Measurements from ENCODE around the gene CAPZB.

DNA sequence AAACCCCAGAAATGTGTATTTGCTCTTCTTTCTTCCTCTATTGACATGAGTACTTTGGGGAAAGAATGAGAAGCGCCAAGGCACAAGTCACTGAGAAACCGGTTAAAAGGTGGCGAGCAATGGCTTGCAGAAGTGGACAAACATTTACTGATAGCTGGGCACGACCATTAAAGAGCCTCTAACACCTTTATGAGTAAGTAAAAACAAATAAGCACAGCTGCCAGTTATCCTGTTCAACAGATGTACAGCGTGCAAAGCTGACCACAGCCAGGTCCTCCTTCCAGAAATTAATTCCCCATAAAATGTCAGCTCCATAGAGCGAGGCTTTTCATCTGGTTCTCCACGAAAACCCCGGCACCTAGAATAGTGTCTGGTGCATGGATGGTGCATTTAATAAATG, 72.7 kb downstream of the CAPZB start:
- TF ChIP-seq POLR2A (IDR thresholded peaks at IDR 0.05; ENCODE audit: low read length) (no peak), SREBF2 (IDR thresholded peaks at IDR 0.05) (no peak), RAD21 (conservative IDR thresholded peaks at IDR 0.05 in 1 of 2, IDR thresholded peaks at IDR 0.05 in 1 of 2) (no peak), EP300 (IDR thresholded peaks at IDR 0.05) (no peak), NFE2L2 (conservative IDR thresholded peaks at IDR 0.05; ENCODE audit: low read length) (no peak)
- TF ChIP-seq, protein P1, sequence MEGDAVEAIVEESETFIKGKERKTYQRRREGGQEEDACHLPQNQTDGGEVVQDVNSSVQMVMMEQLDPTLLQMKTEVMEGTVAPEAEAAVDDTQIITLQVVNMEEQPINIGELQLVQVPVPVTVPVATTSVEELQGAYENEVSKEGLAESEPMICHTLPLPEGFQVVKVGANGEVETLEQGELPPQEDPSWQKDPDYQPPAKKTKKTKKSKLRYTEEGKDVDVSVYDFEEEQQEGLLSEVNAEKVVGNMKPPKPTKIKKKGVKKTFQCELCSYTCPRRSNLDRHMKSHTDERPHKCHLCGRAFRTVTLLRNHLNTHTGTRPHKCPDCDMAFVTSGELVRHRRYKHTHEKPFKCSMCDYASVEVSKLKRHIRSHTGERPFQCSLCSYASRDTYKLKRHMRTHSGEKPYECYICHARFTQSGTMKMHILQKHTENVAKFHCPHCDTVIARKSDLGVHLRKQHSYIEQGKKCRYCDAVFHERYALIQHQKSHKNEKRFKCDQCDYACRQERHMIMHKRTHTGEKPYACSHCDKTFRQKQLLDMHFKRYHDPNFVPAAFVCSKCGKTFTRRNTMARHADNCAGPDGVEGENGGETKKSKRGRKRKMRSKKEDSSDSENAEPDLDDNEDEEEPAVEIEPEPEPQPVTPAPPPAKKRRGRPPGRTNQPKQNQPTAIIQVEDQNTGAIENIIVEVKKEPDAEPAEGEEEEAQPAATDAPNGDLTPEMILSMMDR (IDR thresholded peaks at IDR 0.05), result no peak
- TF ChIP-seq, protein P2, sequence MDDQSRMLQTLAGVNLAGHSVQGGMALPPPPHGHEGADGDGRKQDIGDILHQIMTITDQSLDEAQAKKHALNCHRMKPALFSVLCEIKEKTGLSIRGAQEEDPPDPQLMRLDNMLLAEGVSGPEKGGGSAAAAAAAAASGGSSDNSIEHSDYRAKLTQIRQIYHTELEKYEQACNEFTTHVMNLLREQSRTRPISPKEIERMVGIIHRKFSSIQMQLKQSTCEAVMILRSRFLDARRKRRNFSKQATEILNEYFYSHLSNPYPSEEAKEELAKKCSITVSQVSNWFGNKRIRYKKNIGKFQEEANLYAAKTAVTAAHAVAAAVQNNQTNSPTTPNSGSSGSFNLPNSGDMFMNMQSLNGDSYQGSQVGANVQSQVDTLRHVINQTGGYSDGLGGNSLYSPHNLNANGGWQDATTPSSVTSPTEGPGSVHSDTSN (IDR thresholded peaks at IDR 0.05), result no peak

All from A549 (cell line).